ENCODE results near the gene CSTF3.
"Not testable (repeated sequence)": the region's sequence is repeated elsewhere in the genome, so short reads cannot be mapped to it uniquely, and the experiment has no call there.

The CSTF3 gene

DNA sequence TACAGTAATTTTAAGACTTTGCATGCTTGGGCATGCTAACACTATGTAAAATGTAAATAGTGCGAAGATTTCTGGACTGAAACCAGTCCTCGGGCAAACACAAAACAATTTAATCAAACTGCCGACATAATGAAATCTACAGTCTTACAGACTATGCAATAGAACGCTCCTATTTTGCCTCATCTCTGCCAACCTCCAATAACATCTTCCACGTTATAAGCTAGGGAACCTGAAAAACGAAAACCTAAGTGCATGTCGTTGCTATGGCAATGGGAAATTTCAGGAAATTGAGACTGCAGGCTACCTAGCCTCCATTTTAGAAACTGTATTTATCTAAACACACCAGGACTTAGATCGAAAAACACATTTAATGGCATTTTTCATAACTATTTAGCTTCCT lies 1.1 kb downstream of the CSTF3 start:
- H3K9me2 ChIP-seq (ENCODE audit: low read depth, low read length), result no peaks in the 10 kb centered on the region
- peak overlapping the region; percentile 46 for H3K27ac ChIP-seq (ENCODE audit: low read depth, low read length, poor library complexity, severe bottlenecking)
- peaks cover 62% of the 10 kb centered on the region for H3K79me2 ChIP-seq (ENCODE audit: insufficient read depth, low read length)
- peaks cover 19% of the 10 kb centered on the region for H3K36me3 ChIP-seq (ENCODE audit: insufficient read depth, low read length)
- no peaks in the 10 kb centered on the region for H3K27me3 ChIP-seq (ENCODE audit: insufficient read depth, low read length)
- TF ChIP-seq, protein P1, sequence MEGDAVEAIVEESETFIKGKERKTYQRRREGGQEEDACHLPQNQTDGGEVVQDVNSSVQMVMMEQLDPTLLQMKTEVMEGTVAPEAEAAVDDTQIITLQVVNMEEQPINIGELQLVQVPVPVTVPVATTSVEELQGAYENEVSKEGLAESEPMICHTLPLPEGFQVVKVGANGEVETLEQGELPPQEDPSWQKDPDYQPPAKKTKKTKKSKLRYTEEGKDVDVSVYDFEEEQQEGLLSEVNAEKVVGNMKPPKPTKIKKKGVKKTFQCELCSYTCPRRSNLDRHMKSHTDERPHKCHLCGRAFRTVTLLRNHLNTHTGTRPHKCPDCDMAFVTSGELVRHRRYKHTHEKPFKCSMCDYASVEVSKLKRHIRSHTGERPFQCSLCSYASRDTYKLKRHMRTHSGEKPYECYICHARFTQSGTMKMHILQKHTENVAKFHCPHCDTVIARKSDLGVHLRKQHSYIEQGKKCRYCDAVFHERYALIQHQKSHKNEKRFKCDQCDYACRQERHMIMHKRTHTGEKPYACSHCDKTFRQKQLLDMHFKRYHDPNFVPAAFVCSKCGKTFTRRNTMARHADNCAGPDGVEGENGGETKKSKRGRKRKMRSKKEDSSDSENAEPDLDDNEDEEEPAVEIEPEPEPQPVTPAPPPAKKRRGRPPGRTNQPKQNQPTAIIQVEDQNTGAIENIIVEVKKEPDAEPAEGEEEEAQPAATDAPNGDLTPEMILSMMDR (IDR thresholded peaks at IDR 0.05; ENCODE audit: low read length), result no peak
- no peak for TF ChIP-seq EZH2 (IDR thresholded peaks at IDR 0.05; ENCODE audit: borderline replicate concordance, low read length)
- no peak overlapping the region for H2AFZ ChIP-seq (ENCODE audit: low read length)
- no peaks in the 10 kb centered on the region for H4K20me1 ChIP-seq (ENCODE audit: insufficient read depth, low read length)
- H3K9ac ChIP-seq (ENCODE audit: low read length), result peak overlapping the region; percentile 86
- no peaks in the 10 kb centered on the region for H3K9me3 ChIP-seq (ENCODE audit: low read length)
- no peaks in the 10 kb centered on the region for H3F3A ChIP-seq (ENCODE audit: insufficient read depth, low read length)
- H3K4me2 ChIP-seq (ENCODE audit: low read length), result peak overlapping the region; percentile 98
- peaks cover 38% of the 10 kb centered on the region for H3K4me1 ChIP-seq (ENCODE audit: insufficient read depth, low read length, severe bottlenecking)
- peak overlapping the region; percentile 90 for H3K4me3 ChIP-seq (ENCODE audit: low read depth, low read length, poor library complexity, severe bottlenecking)

DNA sequence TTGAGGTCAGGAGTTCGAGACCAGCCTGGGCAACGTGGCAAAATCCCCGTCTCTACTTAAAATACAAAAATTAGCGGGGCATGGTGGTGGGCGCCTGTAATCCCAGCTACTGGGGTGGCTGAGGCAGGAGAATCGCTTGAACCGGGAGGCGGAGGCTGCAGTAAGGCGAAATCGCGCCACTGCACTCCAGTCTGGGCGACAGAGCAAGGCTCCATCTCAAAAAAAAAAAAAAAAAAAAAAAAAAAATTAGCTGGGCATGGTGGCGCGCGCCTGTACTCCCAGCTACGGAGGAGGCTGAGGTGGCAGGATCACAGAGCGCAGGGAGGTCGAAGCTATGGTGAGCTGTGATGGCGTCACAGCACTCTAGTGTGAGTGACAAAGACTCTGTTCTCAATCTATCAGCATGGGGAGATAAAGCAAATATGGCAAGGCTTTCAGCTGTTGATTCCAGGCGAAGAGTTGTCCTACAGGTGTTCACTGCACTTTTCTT lies 1.9 kb downstream of the CSTF3 start:
- not testable (repeated sequence) for H3K27me3 ChIP-seq (ENCODE audit: insufficient read depth, low read length); H3K9me2 ChIP-seq (ENCODE audit: low read depth, low read length); H3K27ac ChIP-seq (ENCODE audit: low read depth, low read length, poor library complexity, severe bottlenecking); H3K9me3 ChIP-seq (ENCODE audit: low read length); H4K20me1 ChIP-seq (ENCODE audit: insufficient read depth, low read length); H2AFZ ChIP-seq (ENCODE audit: low read length); H3F3A ChIP-seq (ENCODE audit: insufficient read depth, low read length)
- Histone ChIP-seq H3K9ac (ENCODE audit: low read length) (peak overlapping the region; percentile 86), H3K36me3 (ENCODE audit: insufficient read depth, low read length) (peaks cover 25% of the 10 kb centered on the region), H3K4me3 (ENCODE audit: low read depth, low read length, poor library complexity, severe bottlenecking) (peak overlapping the region; percentile 90), H3K79me2 (ENCODE audit: insufficient read depth, low read length) (peaks cover 69% of the 10 kb centered on the region), H3K4me2 (ENCODE audit: low read length) (peak overlapping the region; percentile 98), H3K4me1 (ENCODE audit: insufficient read depth, low read length, severe bottlenecking) (peaks cover 38% of the 10 kb centered on the region)

DNA sequence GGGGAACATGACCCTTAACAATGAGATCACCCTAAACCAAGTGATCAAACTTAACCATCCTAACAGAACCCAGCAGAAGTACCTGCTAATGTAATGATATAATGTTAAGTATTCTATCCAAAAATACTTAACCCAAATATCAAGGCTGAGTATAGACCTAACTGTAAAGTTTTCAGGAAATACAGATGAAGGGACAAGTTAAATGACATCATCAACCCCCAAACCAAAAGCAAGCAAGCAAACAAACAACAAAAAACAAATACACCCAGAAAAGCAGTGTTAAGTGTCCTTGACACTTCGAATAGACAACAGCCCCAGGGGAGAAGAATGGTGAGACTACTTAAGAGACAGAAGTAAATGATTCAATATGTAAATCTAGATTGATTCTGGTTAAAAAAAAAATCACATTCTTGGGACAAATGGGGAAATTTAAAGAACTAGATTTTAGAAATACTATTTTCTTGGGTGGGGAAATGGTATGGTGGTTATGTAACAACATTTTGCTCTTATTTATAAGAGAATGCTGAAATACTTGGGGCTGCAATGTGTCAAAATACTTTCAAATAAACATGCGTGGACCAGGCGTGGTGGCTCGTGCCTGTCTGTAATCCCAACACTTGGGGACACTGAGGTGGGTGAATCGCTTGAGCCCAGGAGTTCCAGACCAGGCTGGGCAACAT lies 2.5 kb downstream of the CSTF3 start:
- no peaks in the 10 kb centered on the region for H3F3A ChIP-seq (ENCODE audit: insufficient read depth, low read length)
- TF ChIP-seq, protein P1 (IDR thresholded peaks at IDR 0.05; ENCODE audit: low read length), result no peak
- no peak for TF ChIP-seq EZH2 (IDR thresholded peaks at IDR 0.05; ENCODE audit: borderline replicate concordance, low read length)
- H3K4me2 ChIP-seq (ENCODE audit: low read length), result peak overlapping the region; percentile 50
- peaks cover 76% of the 10 kb centered on the region for H3K79me2 ChIP-seq (ENCODE audit: insufficient read depth, low read length)
- no peaks in the 10 kb centered on the region for H3K9me3 ChIP-seq (ENCODE audit: low read length)
- H4K20me1 ChIP-seq (ENCODE audit: insufficient read depth, low read length), result no peaks in the 10 kb centered on the region
- no peak overlapping the region for H2AFZ ChIP-seq (ENCODE audit: low read length)
- H3K27me3 ChIP-seq (ENCODE audit: insufficient read depth, low read length), result no peaks in the 10 kb centered on the region
- H3K4me3 ChIP-seq (ENCODE audit: low read depth, low read length, poor library complexity, severe bottlenecking), result peak overlapping the region; percentile 90
- peaks cover 38% of the 10 kb centered on the region for H3K4me1 ChIP-seq (ENCODE audit: insufficient read depth, low read length, severe bottlenecking)
- no peak overlapping the region for H3K9ac ChIP-seq (ENCODE audit: low read length)
- H3K36me3 ChIP-seq (ENCODE audit: insufficient read depth, low read length), result peaks cover 25% of the 10 kb centered on the region
- H3K27ac ChIP-seq (ENCODE audit: low read depth, low read length, poor library complexity, severe bottlenecking), result no peak overlapping the region
- no peaks in the 10 kb centered on the region for H3K9me2 ChIP-seq (ENCODE audit: low read depth, low read length)
